ENCODE results near the gene TRRAP.
A peak's percentile ranks its signal among the peaks of the same experiment; 100 is the strongest.
"Not testable (repeated sequence)": the region's sequence is repeated elsewhere in the genome, so short reads cannot be mapped to it uniquely, and the experiment has no call there.

TRRAP gene

DNA sequence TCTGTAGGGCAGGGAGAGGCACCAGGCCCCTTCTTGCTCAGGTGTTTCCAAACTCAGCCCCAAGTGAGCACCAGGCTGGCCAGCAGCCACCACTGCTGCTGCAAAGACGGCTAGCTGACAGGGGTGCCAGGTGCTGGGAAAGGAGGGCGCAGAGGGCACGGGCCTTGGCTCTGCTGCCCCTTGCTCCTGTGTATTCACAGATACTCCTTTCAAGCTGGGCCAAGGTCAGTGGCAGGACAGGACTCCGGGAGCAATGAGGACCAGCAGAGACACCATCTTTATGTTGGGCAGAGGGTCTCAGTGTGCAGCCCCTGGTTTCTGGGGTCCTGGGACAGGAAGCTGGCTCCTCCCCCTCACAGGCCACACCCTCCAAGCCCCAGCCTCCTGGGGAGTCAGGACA, 155.4 kb downstream of the TRRAP start:
- DNase-seq, result no peak

DNA sequence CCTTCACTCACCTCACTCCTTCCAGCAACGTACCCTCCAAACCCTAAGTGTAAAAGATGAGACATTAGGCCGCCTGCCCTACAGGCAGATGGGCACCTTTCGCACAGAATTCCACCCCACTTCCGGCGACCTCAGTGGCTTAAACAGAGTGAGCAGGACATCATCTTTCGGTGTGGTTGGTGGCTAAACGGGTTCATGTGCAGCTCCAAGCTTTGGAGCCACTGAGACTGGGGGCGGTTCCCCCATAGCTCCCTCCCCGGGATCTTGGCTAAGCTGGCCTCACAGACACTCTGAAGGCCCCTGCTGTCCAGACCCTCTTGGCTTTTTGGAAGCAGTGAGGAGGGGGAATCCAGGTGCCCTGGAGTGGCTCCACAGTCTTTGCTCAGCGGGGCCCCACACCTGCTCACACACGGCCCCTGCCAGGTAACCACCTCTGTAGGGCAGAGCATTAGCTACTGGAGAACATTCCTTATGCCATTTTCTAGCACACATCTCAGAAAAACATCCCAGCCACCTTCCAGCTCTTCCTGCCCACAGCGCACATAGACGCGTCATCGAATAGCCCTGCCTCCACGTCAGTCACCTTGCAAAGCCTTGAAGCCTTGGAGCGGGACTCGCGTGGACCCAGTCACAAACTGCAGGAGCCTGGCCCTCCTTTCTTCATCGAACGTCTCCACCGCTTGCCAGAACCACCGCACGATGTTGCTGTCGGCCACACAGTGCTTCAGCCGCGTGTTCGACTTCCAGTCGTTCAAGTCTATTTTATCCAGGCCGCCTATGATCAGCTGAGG, 156.8 kb downstream of the TRRAP start:
- DNase-seq, result no peak

DNA sequence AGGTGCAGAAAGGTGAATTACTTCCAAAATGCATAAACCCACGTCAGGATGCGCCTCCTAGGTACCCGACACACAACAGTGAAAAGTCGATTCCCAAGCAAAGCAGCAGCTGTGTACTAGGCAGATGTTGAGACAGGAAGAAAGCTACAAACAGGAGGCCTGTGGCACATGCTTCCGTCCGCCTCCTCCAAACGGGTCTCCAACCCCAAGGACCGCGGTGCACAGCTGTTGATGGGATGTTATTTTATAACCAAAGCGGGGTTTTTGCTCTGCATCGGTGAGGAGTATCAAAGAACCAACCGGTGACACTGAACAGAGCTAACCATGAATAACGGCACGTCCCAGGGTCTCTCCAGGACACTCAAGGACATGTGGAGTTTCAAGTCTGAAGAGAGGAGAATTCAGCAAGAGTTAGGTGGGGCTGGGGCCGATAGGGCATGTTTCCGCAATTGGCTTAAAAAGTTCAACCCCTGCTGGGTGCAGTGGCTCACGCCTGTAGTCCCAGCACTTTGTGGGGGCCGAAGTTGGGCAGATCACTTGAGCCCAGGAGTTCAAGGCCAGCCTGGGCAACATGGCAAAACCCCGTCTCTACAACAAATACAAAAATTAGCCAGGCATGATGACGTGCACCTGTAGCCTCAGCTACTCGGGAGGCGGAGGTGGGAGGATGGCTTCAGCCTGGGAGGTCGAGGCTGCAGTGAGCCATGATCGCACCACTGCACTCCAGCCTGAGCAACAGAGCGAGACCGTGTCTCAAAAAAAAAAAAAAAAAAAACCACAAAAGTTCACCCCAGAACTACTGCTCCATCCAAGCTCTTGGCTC, 157.6 kb downstream of the TRRAP start:
- no peak for DNase-seq

DNA sequence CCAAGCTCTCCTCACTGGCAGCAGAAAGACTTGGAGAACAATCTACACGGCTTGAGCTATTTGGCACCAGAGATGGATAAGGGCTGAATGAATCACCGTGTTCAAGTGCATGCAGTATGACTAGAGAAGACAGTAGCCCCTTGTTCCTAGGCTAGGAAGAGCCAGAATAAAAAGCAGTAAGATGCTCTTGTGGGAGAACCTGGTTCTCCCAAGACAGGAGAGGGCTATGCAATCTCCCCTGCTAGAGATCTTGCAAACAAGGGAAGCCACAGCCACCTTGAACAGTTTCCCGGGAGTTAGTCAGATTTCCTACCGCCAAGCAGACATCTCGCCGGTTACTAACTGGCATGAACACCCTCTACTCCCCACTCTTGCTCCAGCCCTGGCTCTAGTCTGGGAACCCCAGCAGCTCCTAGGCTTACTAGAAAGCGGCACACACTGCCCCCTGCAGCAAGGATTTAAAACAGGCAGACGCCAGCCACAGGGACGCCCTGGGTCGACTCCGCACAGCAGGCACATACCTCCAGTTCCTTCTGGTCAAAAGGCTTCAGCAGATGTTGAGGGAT, 158.3 kb downstream of the TRRAP start:
- no peak for DNase-seq

DNA sequence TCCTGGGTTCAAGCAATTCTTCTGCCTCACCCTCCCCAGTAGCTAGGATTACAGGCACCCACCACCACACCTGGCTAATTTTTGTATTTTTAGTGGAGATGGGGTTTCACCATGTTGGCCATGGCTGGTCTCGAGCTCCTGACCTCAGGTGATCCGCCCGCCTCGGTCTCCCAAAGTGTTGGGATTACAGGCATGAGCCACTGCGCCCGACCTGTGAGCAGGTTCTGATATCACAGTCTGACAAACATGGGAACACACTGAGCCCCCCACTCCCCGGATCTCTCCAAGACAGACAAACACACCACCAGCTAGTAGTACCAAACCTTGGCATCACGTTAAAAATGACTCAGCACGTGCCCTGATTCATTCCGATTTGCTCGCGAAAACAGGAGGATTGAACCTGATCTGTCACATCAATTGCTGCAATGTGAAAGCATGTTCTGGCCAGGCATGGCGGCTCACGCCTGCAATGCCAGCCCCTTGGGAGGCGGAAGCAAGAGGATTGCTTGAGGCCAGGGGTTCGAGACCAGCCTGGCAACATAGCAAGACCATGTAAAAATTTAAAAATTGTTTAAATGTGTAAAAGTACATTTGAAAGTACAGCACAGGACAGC, 159.1 kb downstream of the TRRAP start:
- DNase-seq, result no peak

DNA sequence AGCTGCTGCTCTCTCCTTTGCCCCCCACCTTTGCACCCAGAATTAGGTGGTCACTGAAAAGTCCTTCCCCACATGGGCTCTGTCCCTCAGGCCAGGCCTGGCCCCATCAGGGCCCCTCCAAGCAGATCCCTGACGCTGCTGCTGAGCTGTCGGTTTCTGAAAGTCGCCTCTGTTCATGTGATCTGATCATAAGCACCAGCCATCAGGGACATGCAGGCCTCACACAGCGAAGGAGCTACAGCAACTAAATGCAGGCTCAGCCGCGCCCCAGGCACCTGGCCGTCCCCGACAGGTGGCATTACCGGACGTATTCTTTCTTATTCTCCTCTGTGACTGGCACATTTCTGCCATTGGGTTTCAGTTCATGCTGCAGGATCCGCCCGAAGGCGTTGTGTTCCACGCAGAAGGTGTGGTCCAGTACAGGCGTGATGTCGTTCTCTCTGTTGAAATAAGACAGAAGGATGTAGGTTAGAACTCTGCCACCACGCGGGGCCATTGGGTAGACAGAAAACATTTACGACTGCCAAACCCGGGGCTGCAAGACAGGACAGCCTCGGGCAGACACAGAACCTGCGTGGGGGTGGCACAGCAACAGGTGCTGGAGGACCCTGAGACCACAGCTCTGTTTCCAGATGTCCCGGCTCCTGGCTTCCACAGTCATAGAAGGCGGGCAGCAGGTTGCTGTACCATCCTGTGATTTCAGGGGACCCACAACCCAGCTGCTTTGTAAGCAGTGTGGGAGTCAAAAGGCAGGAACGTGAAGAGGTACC, 159.9 kb downstream of the TRRAP start:
- no peak for DNase-seq

DNA sequence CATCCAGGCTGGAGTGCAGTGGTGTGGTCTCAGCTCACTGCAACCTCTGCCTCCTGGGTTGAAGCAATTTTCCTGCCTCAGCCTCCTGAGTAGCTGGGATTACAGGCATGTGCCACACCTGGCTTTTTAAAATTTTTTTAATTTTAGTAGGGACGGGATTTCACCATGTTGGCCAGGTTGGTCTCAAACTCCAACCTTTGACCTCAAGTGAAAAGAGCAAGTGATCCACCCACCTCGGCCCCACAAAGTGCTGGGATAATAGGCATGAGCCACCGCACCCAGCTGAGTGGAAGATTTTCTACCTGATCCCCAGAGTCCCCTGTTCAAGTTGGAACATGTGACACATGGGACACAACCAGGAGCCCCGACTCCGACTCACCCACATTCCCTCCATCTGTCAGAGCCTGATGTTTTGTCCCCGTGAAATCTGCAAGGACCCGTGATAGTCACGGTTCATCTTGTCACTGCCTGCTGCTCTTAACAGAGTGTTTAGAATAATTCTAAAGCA, 161.1 kb downstream of the TRRAP start:
- DNase-seq, result no peak

DNA sequence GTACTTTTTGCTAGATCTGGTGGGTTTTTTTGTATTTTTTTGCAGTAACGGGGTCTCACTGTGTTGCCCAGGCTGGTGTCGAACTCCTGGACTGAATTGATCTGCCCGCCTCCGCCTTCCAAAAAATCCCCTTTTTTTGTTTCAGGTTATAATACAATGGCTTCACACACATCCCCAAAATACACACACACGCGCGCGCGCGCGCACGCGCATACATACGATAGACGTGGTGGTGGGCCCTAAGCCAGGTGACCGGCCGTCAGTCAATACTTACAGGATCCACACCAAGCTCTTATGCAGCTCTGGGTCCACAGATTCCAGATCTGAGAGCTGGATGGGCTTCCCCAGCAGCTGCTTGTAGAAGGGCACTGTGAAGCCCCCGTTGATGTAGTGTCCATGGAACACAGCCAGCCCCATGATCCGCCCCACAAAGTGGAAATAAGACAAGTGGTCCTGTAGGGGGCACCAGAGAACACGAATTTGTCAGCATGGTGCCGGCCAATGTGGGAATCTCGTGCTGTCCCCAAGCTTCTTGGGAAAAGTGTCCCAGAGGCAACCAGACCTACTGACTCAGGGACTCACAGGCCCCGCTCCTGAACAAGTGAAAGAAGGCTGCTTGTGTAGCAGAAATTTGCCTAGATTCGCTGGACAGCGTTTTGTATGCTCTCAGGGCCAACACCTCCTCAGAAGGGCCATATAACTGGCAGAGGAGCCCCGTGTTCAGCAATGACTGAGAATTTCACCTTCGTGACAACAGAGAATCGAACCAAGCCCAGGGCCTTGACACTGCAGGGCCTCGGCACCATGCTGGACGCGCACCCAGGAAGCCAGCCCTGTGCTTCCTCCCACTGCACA, 162.0 kb downstream of the TRRAP start:
- DNase-seq, result peak; percentile 59

DNA sequence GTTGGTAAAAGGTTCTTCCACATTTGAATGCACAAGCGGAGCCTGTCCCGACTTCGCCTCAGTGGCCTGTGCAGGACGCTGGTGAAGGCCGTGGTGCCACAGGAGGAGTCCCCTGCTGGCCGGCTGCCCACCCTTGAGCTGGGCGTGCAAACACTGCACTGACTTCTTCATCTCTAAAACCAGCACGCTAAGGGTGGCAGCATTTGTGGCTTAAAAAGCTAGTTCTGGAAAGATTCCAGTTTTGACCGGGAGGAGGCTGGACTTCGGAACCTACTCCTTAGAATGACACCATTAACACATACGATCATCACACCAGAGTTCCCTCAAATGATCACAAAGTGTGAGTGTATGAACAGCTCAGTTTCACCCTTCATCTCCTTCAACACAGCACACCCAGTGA, 163.2 kb downstream of the TRRAP start:
- DNase-seq, result no peak

DNA sequence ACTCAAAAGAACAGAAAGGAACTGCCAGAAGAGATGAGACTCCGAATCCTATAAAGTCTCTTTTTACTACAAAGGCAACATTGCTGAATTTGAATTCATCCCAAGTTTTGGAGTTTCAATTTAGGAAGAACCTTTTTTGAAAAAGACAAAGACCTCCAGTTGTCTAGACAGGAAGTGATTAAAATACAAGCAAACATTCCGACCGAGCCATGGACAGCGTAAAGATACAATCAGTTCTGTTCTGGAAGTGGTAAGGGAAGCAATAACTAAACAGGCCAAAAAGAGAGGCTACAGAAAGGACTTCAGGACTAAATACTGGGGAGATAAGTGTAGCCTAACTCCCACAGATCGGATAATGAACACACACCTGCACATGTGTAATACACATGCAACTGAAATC, 164.6 kb downstream of the TRRAP start:
- DNase-seq, result no peak

DNA sequence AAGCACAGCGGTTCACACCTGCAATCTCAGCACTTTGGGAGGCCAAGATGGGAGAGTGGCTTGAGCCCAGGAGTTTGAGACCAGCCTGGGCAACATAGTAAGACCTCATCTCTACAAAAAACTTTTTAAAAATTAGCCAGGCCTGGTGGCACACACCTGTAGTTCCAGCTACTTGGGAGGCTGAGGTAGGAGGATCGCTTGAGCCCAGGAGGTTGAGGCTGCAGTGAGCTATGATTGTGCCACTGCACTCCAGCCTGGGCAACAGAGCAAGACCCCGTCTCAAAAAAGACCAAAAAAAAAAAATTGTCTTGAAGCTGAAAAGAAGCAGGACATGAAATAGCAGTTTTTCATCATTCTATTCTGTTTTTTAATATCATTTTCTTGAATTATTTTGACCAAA, 166.5 kb downstream of the TRRAP start:
- not testable (repeated sequence) for DNase-seq

DNA sequence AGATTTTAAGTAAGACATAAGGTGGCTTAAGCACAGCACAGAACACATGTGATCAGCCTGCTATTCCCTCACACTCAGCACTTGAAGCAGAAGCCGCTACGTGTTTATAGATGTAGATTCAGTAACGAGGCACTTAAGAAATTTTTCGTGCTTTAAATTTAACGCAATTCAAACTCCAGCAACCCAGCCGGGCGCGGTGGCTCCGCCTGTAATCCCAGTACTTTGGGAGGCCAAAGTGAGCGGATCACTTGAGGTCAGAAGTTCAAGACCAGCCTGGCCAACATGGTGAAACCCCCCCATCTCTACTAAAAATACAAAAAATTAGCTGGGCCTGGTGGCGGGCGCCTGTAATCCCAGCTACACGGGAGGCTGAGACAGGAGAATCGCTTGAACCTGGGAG, 167.9 kb downstream of the TRRAP start:
- DNase-seq, result not testable (repeated sequence)

DNA sequence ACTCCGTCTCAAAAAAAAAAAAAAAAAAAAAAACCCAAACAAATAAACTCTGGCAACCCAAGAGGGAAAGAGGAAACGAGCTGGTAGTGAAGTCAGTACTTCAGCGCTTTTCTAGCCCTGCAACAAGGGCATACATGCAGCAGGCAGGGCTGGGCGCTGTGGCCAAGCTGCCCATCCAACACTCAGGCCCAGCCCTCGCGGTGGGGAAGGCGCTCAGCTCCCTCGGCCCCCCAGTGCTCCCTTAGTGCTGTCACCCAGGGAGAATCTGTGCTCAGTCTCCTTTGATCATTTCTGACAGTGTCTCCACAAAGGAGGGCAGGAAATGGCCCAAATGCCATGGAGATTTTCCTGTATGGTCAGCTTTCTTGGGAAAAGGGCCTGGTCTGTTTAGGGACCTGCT, 168.4 kb downstream of the TRRAP start:
- DNase-seq, result no peak

DNA sequence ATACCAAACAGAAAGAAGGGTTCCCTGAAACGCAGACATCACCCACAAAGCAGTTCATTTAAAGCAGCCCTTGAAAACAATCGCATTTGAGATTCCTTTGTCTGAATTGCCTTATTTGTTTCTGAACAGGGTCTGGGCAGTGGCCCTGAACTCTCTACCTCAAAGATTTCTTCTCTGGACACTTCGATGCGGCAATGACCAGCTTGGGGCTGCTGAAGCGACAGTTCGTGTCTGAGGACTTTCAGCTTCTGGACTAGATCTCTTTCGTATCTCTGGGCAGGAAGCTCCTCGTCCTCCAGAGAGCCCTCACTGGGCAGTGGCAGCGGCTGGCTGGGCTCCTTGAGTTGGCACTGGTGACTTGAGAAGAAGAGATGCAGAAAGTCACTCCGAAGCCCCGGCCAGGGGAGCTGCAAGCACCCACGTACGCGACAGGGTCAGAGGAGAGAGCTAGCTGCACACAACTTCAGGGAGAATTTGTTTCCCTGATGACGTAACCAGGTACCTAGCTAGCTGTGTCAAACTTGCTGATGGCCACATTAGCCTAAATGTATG, 169.3 kb downstream of the TRRAP start:
- DNase-seq, result no peak

DNA sequence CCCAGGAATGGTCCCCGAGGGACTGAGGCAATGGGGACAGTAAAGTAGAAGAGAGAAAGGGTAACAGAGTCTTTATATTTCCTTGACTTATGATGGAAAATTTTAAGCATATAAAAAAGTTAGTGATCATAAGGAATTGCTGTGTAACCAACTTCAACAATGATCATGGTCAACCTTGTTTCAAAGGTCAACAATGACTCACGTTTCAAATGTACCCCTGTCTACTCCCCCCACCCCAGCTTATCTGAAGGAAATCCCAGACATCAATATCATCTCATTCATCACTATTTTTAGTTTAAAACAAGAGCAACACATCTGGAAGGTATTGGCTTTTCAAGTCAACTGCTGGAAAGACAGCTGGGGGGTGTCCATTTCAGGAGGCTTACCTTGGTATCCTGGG, 172.6 kb downstream of the TRRAP start:
- no peak for DNase-seq

DNA sequence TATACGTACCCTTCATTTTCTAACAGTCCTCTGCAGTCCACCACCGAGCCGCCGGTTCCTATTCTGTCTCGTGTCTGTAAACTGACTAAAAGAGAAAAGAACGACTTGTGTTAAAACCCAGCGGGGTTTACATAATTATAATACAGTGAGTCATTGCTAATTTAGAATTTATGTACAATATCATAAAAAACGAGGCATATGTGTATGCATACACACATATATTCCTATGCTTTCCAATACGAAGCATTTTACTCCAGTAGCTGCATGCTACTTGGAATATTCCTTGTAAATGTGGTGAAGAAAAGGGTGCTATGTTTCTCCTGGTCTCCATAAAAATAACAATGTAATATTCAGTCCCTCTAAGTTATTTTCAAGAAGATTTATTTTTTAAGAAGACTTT, 176.4 kb downstream of the TRRAP start:
- DNase-seq, result no peak

DNA sequence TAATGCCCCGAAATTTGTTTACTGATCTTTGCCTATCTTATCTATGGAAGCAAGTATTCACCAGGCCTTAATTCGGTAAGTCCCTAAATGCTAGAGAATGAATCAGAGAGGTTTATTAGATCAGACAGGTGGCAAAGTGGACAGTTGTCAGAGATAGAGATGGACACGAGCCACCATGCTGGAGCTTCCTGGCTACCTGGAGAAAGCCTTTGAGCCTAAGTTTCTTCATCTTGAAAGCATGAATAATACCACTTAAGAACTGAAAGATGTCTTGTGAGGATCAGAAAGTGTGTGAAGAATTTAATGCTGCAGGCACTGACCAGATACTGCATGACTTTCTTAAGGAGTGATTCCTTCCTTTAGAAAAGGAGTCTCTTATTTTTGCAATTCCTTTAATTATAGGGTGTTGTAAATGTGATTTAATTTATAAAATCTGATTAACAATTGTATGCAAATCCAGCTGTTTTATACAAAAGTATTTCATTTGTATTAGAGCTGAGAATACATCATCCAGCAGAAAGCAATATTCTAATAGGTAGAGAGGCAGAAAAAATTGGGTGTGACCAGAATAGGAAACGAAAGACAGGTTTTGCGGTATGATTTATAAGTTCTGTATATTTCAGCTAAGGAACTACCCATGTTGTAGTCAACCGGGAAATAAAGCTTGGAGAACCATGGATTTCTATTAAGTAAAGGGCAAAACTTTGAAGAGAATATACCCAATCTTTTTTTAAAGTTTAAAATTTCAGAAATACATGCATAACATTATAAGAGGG, 182.9 kb downstream of the TRRAP start:
- no peak for DNase-seq
